Astrocyte (in vitro differentiated cells and primary cell): ENCODE data around the gene HMCN1.

Source experiments
- CTCF ChIP-seq: IDR thresholded peaks from 2 replicates; pipeline ENCODE4 v1.5.1; 2011; ENCODE audit warnings: low read depth, mild to moderate bottlenecking, inconsistent platforms, low read length, moderate library complexity; ENCODE audit not compliant: insufficient read depth
- EZH2 ChIP-seq: IDR thresholded peaks from 2 replicates; pipeline ENCODE4 v1.6.1; 2012; ENCODE audit warnings: mild to moderate bottlenecking, low read length, inconsistent platforms; ENCODE audit not compliant: insufficient read depth

DNA sequence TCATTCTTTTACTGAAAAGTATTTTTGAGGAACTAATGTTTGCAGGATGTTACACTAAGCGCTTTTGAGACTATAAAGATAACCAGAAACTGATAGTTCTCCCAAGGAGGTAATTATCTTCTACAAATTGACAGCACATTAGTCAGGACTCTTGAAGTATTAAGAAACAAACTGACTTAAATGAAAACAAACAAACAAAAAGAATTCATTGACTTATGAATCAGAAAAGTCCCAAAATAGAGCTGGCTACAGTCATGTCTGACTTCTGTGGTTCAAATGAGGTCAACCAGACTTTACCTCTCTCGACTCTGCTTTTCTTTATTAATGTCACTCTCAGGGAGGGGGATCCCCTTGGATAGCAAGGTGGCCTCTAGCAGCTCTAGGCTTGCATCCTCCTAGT is 344.1 kb downstream of the HMCN1 start:
- TF ChIP-seq EZH2 (no peak), CTCF (no peak)
